IMR-90 (cell line): ENCODE data around the gene FXN. TPM values are rescaled to one million over a fixed set of nuclear protein-coding genes. Genes with fewer than 3 reads are reported as not detected.

ENCODE experiments used
- ATAC-seq: fragments of 200-7000 bp; cut with Tn5 transposase; 2 replicates; pipeline ENCODE4 v1.9.1; 2020; ENCODE audit warnings: low read depth, mild to moderate bottlenecking, moderate library complexity
- BruUV-seq: library from RNA; stranded (reverse); fragments of 400-500 nt; replicated peaks from 2 replicates; lab custom pipeline; 2021; lab: Mats Ljungman, UMichigan
- CTCF ChIA-PET: fragments of 300-600 bp; formaldehyde crosslinking; extraction: SDS; loops from one replicate; lab custom pipeline; 2021; ENCODE audit warnings: antibody characterized with exemption; lab: Yijun Ruan, JAX
- POLR2A ChIA-PET: fragments of 300-600 bp; sonication (Branson Sonifier 250); formaldehyde crosslinking; loops from one replicate; lab custom pipeline; 2022; ENCODE audit warnings: antibody characterized with exemption; ENCODE audit not compliant: unreplicated experiment; lab: Charles Lee
- DNase-seq: peaks from one replicate; pipeline ENCODE4 v3.0.0; 2013
- H2AFZ ChIP-seq: replicated peaks from 2 replicates; pipeline ENCODE3; 2013; ENCODE audit warnings: low read length, mild to moderate bottlenecking; ENCODE audit not compliant: poor library complexity
- H2AK5ac ChIP-seq: 2 replicates; pipeline ENCODE4 v1.6.1; 2013; ENCODE audit warnings: low read depth, low read length, inconsistent platforms
- H2AK9ac ChIP-seq: replicated peaks from 2 replicates; pipeline ENCODE3; 2013; ENCODE audit warnings: mild to moderate bottlenecking, low read depth, low read length, moderate library complexity; ENCODE audit not compliant: poor library complexity
- H2BK120ac ChIP-seq: 2 replicates; pipeline ENCODE4 v1.6.1; 2013; ENCODE audit warnings: low read depth, low read length, inconsistent platforms
- H2BK15ac ChIP-seq: 3 replicates; pipeline ENCODE4 v1.6.1; 2013; ENCODE audit warnings: low read depth, low read length, inconsistent platforms
- H2BK20ac ChIP-seq: 2 replicates; pipeline ENCODE4 v1.6.1; 2013; ENCODE audit warnings: low read depth, mild to moderate bottlenecking, inconsistent platforms, low read length, moderate library complexity
- H2BK5ac ChIP-seq: 2 replicates; pipeline ENCODE4 v1.6.1; 2013; ENCODE audit warnings: mild to moderate bottlenecking, low read depth, low read length, inconsistent platforms; ENCODE audit not compliant: poor library complexity, severe bottlenecking
- H3K14ac ChIP-seq: replicated peaks from 2 replicates; pipeline ENCODE4 v1.6.1; 2013; ENCODE audit warnings: low read depth, low read length, inconsistent platforms
- H3K18ac ChIP-seq: 2 replicates; pipeline ENCODE4 v1.6.1; 2013; ENCODE audit warnings: low read depth, low read length, control low read depth
- H3K23ac ChIP-seq: 2 replicates; pipeline ENCODE4 v1.6.1; 2013; ENCODE audit warnings: low read depth, low read length, inconsistent platforms
- H3K27ac ChIP-seq: 2 replicates; pipeline ENCODE4 v1.5.1; 2013; ENCODE audit warnings: mild to moderate bottlenecking, control low read depth, low read length; ENCODE audit not compliant: insufficient read depth
- H3K27me3 ChIP-seq: 2 replicates; pipeline ENCODE4 v1.6.1; 2013; ENCODE audit warnings: low read length; ENCODE audit not compliant: control insufficient read depth, insufficient read depth
- H3K36me3 ChIP-seq: 2 replicates; pipeline ENCODE4 v1.6.1; 2013; ENCODE audit warnings: low read length, mixed read lengths; ENCODE audit not compliant: control insufficient read depth, insufficient read depth
- H3K4ac ChIP-seq: 2 replicates; pipeline ENCODE4 v1.6.1; 2013; ENCODE audit warnings: low read depth, low read length, inconsistent platforms
- H3K4me1 ChIP-seq: 2 replicates; pipeline ENCODE4 v1.6.1; 2013; ENCODE audit warnings: low read length, mixed read lengths; ENCODE audit not compliant: control insufficient read depth, insufficient read depth
- H3K4me2 ChIP-seq: 2 replicates; pipeline ENCODE4 v1.6.1; 2013; ENCODE audit warnings: low read depth, mild to moderate bottlenecking, control low read depth, low read length, moderate library complexity
- H3K4me3 ChIP-seq: 2 replicates; pipeline ENCODE4 v1.5.1; 2013; ENCODE audit warnings: low read depth, mild to moderate bottlenecking, control low read depth, low read length, moderate library complexity; ENCODE audit not compliant: insufficient read depth
- H3K56ac ChIP-seq: 2 replicates; pipeline ENCODE4 v1.6.1; 2013; ENCODE audit warnings: low read length, inconsistent platforms; ENCODE audit not compliant: insufficient read depth; ENCODE audit errors: extremely low read depth
- H3K79me1 ChIP-seq, 2 experiments: 2 replicates each; pipeline ENCODE4 v1.6.1; 2013; ENCODE audit warnings: low read length in 2 of 2, inconsistent platforms in 1 of 2, low read depth in 1 of 2
- H3K9ac ChIP-seq: 2 replicates; pipeline ENCODE4 v1.6.1; 2013; ENCODE audit warnings: low read depth, low read length, control low read depth
- H3K9me1 ChIP-seq: 2 replicates; pipeline ENCODE4 v1.6.1; 2013; ENCODE audit warnings: low read length, inconsistent platforms; ENCODE audit not compliant: insufficient read depth
- H3K9me3 ChIP-seq: 2 replicates; pipeline ENCODE4 v1.6.1; 2013; ENCODE audit warnings: low read length; ENCODE audit not compliant: control insufficient read depth, insufficient read depth
- H4K20me1 ChIP-seq: 2 replicates; pipeline ENCODE4 v1.6.1; 2013; ENCODE audit warnings: low read length, inconsistent platforms; ENCODE audit not compliant: insufficient read depth
- H4K5ac ChIP-seq: 2 replicates; pipeline ENCODE4 v1.6.1; 2013; ENCODE audit warnings: mild to moderate bottlenecking, low read depth, low read length, control low read depth
- H4K8ac ChIP-seq, 2 experiments: 2 replicates each; pipeline ENCODE4 v1.6.1; 2013; ENCODE audit warnings: low read depth in 2 of 2, low read length in 2 of 2, control low read depth in 1 of 2, inconsistent platforms in 1 of 2
- H4K91ac ChIP-seq: 2 replicates; pipeline ENCODE4 v1.6.1; 2013; ENCODE audit warnings: low read depth, low read length, inconsistent platforms; ENCODE audit not compliant: insufficient read depth
- CHD1 ChIP-seq: IDR thresholded peaks from 2 replicates; pipeline ENCODE4 v1.6.1; 2012; ENCODE audit warnings: low read depth, low read length, improper control_type of control experiment
- ELK1 ChIP-seq: fragments of 150-350 bp; IDR thresholded peaks from 2 replicates; pipeline ENCODE4 v1.6.1; 2016; ENCODE audit warnings: low read depth, mild to moderate bottlenecking, low read length, moderate library complexity, borderline replicate concordance
- FOS ChIP-seq: fragments of 150-350 bp; IDR thresholded peaks from 2 replicates; pipeline ENCODE4 v1.6.1; 2016; ENCODE audit warnings: low read depth, low read length
- WGBS, 2 experiments: methylation state at CpG; one replicate each; pipeline versions ENCODE4 v1.1.5 to v1.1.7; 2013; ENCODE audit warnings: missing lambda C conversion rate in 2 of 2; ENCODE audit not compliant: insufficient read length in 1 of 2; ENCODE audit errors: extremely low coverage in 2 of 2; 5-methylcytosine and 5-hydroxymethylcytosine counted together
- dilution Hi-C: fragments of 300-500 bp; cut with HindIII; formaldehyde crosslinking; loops from one replicate; pipeline ENCODE4 v1.14.3; 2018; ENCODE audit warnings: low sequenced_read_pairs; ENCODE audit not compliant: unreplicated experiment
- in situ Hi-C: fragments of 300-500 bp; cut with MboI; formaldehyde crosslinking; loops from 3 replicates; pipeline ENCODE4 v1.14.3; 2019; ENCODE audit warnings: low sequenced_read_pairs, inconsistent platforms, mixed read lengths
- intact Hi-C: fragments of 100-400 bp; cut with micrococcal nuclease; formaldehyde crosslinking; loops from 2 replicates; pipeline ENCODE4 v1.10.0; 2022
- polyA plus RNA-seq, 3 experiments: library from polyadenylated mRNA; depleted of rRNA; stranded (reverse); fragments of >200 nt; gene quantifications; 2 replicates each; pipeline ENCODE4 v1.2.3, GENCODE V29; 2012; ENCODE audit warnings: low replicate concordance in 1 of 3
- total RNA-seq: library from RNA; depleted of rRNA; stranded (reverse); fragments of >200 nt; gene quantifications from 2 replicates; pipeline ENCODE4 v1.2.3, GENCODE V29; 2012

FXN gene
- total and polyA plus RNA-seq, 2 of the 4 experiments (the other 2 are of a cell fraction): 3.9 to 18.1 TPM

- DNase-seq (no peak), ATAC-seq (no peak)
- TF ChIP-seq CHD1 (no peak), FOS (no peak), ELK1 (no peak)
- Histone ChIP-seq H3K18ac (no peak overlapping the region; the same call in 1 of the 2 replicates), H3K56ac (no peak overlapping the region), H4K91ac (no peak overlapping the region), H3K36me3 (no peaks in the 10 kb centered on the region), H3K4me3 (no peak overlapping the region), H2BK20ac (no peak overlapping the region), H3K9me3 (no peaks in the 10 kb centered on the region), H2BK120ac (no peak overlapping the region), H3K9me1 (no peaks in the 10 kb centered on the region), H4K5ac (no peak overlapping the region), H2AK9ac (peak overlapping the region; percentile 68), H3K27ac (no peak overlapping the region; the same call in 1 of the 2 replicates), H2BK5ac (no peak overlapping the region), H3K4ac (no peak overlapping the region; the same call in 1 of the 2 replicates), H3K23ac (no peak overlapping the region; the same call in 1 of the 2 replicates), H2AFZ (no peak overlapping the region), H3K79me1 (no peaks in the 10 kb centered on the region), H4K20me1 (no peaks in the 10 kb centered on the region), H2BK15ac (no peak overlapping the region), H3K14ac (no peak overlapping the region), H3K9ac (no peak overlapping the region), H3K27me3 (no peaks in the 10 kb centered on the region), H3K4me1 (peaks cover 6% of the 10 kb centered on the region), H4K8ac (no peak overlapping the region), H2AK5ac (no peak overlapping the region), H3K4me2 (no peak overlapping the region)
- dilution Hi-C loops: no loop called here
- intact Hi-C loops: no loop called here
- ChIA-PET CTCF (no interaction called here), POLR2A (no interaction called here)
- in situ Hi-C loops: no loop called here
- WGBS, 2 experiments: no CpG with 5 or more reads among the region's 4 CpGs
- BruUV-seq: no TSS peak
These were observed 54.7 kb downstream of the FXN start for GRCh38 chr9:69090140-69090750.
